Nephron (organoid): Measurements from ENCODE around the gene CLIC5.
"Not testable (repeated sequence)": the region's sequence is repeated elsewhere in the genome, so short reads cannot be mapped to it uniquely, and the experiment has no call there.

Experiments
- H3K27ac Mint-ChIP-seq, 3 experiments: 2 replicates each; pipeline ENCODE4 v1.8.0; 2020; ENCODE audit warnings: mixed read lengths in 3 of 3, mild to moderate bottlenecking in 2 of 3, moderate library complexity in 1 of 3
- H3K27me3 Mint-ChIP-seq: 2 replicates; pipeline ENCODE4 v1.8.0; 2021; ENCODE audit warnings: low read depth, mild to moderate bottlenecking, moderate library complexity, mixed read lengths
- H3K36me3 Mint-ChIP-seq: 2 replicates; pipeline ENCODE4 v1.8.0; 2020; ENCODE audit warnings: low read depth, mixed read lengths
- H3K4me1 Mint-ChIP-seq: 2 replicates; pipeline ENCODE4 v1.8.0; 2020; ENCODE audit warnings: mixed read lengths
- H3K4me3 Mint-ChIP-seq, 3 experiments: 2 replicates each; pipeline ENCODE4 v1.8.0; 2020; ENCODE audit warnings: mild to moderate bottlenecking in 3 of 3, mixed read lengths in 3 of 3, moderate library complexity in 2 of 3
- H3K9me3 Mint-ChIP-seq: 2 replicates; pipeline ENCODE4 v1.8.0; 2020; ENCODE audit warnings: mixed read lengths
- CTCF ChIP-seq, 3 experiments: fragments of 200-600 bp; sonication (generic); IDR thresholded peaks; one replicate each; pipeline ENCODE4 v1.5.0; 2021; ENCODE audit warnings: antibody characterized with exemption in 3 of 3; ENCODE audit not compliant: unreplicated experiment in 3 of 3

Gene CLIC5

GRCh38 chr6:45928721-45929305 lies 86.8 kb downstream of the CLIC5 start:
- H3K9me3 Mint-ChIP-seq, result no peaks in the 10 kb centered on the region
- H3K4me1 Mint-ChIP-seq, result peaks cover 5% of the 10 kb centered on the region
- H3K4me3 Mint-ChIP-seq, result no peak overlapping the region
- peaks cover 3% of the 10 kb centered on the region for H3K36me3 Mint-ChIP-seq
- TF ChIP-seq CTCF (IDR thresholded peaks at IDR 0.05; ENCODE audit: unreplicated experiment in 3 of 3), result no peak
- peaks cover 31% of the 10 kb centered on the region for H3K27me3 Mint-ChIP-seq
- H3K27ac Mint-ChIP-seq, result peak overlapping the region in 2 of 3 experiments; percentile 5 to 14

- peaks cover 27% of the 10 kb centered on the region for H3K27me3 Mint-ChIP-seq
- no peak for TF ChIP-seq CTCF (IDR thresholded peaks at IDR 0.05; ENCODE audit: unreplicated experiment in 3 of 3)
- H3K4me3 Mint-ChIP-seq, result no peak overlapping the region
- peaks cover 3% of the 10 kb centered on the region for H3K36me3 Mint-ChIP-seq
- H3K9me3 Mint-ChIP-seq, result no peaks in the 10 kb centered on the region
- H3K27ac Mint-ChIP-seq, result peak overlapping the region in 1 of 3 experiments; percentile 24
- H3K4me1 Mint-ChIP-seq, result peaks cover 9% of the 10 kb centered on the region
Measured at GRCh38 chr6:45927421-45928320, 88.0 kb downstream of the CLIC5 start.

- not testable (repeated sequence) for H3K9me3 Mint-ChIP-seq, H3K36me3 Mint-ChIP-seq, H3K4me3 Mint-ChIP-seq
- peak in 1 of 3 experiments; percentile 12 for TF ChIP-seq CTCF (IDR thresholded peaks at IDR 0.05; ENCODE audit: unreplicated experiment in 3 of 3)
- Mint-ChIP-seq H3K27me3 (peaks cover 21% of the 10 kb centered on the region), H3K27ac (peak overlapping the region in 1 of 3 experiments; percentile 24), H3K4me1 (peaks cover 22% of the 10 kb centered on the region)
Measured at GRCh38 chr6:45926423-45926822, 89.2 kb downstream of the CLIC5 start.

GRCh38 chr6:45924763-45925342 lies 90.8 kb downstream of the CLIC5 start:
- Mint-ChIP-seq H3K27ac (no peak overlapping the region), H3K9me3 (no peaks in the 10 kb centered on the region), H3K36me3 (no peaks in the 10 kb centered on the region), H3K4me3 (no peak overlapping the region), H3K4me1 (peaks cover 20% of the 10 kb centered on the region), H3K27me3 (peaks cover 26% of the 10 kb centered on the region)
- TF ChIP-seq CTCF (IDR thresholded peaks at IDR 0.05; ENCODE audit: unreplicated experiment in 3 of 3), result no peak

GRCh38 chr6:45923831-45924391 lies 91.7 kb downstream of the CLIC5 start:
- Mint-ChIP-seq H3K27ac (peak overlapping the region in 1 of 3 experiments; percentile 72), H3K9me3 (no peaks in the 10 kb centered on the region), H3K27me3 (peaks cover 26% of the 10 kb centered on the region), H3K4me1 (peaks cover 20% of the 10 kb centered on the region), H3K4me3 (no peak overlapping the region), H3K36me3 (no peaks in the 10 kb centered on the region)
- TF ChIP-seq CTCF (IDR thresholded peaks at IDR 0.05; ENCODE audit: unreplicated experiment in 3 of 3), result no peak
